ENCODE results near the gene RNF222.

RNF222 gene

DNA sequence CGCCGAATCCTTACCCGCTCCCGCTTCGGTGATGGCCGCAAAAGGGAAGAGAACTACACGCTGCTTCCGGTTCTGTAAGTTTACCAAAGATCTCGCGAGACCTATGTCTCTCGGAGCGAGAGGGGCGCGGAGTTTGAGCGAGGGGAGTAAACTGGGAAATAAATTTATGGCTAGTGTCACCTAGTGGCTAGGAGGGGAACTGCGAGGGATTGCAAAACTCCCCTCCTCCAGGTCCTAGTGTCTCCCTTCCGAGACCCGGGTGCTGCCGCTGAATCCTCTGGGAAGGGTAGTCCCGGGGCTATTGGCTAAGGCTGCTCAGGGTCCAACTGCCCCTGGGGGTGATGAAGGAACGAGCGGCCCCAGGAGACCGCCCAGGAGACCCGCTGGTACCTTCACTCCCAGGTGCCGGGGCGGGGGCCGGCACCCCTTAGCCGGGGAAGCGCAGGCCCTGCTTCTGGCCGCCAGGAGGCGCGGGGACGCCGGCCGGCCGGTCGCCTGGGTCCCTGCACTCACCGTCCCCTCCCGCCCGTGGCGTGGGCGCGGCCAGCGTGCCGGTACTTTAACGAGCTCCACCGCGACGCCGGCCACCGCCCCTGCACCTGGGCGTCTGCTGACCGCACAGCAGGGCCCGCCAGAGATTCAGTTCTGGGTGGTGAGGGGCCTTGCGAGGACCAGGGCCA lies 14.3 kb downstream of the RNF222 start, which contains the start of gene RPL26:
Gene RPL26, minus strand, starts transcription at position 51 of the 680 bp plus-strand sequence. CDS start 883 bp downstream, outside the sequence.
- no peaks in the 10 kb centered on the region for H3K27me3 ChIP-seq (ENCODE audit: insufficient read depth, low read length)
- no peaks in the 10 kb centered on the region for H4K20me1 ChIP-seq (ENCODE audit: insufficient read depth, low read length)
- TF ChIP-seq, protein P1, sequence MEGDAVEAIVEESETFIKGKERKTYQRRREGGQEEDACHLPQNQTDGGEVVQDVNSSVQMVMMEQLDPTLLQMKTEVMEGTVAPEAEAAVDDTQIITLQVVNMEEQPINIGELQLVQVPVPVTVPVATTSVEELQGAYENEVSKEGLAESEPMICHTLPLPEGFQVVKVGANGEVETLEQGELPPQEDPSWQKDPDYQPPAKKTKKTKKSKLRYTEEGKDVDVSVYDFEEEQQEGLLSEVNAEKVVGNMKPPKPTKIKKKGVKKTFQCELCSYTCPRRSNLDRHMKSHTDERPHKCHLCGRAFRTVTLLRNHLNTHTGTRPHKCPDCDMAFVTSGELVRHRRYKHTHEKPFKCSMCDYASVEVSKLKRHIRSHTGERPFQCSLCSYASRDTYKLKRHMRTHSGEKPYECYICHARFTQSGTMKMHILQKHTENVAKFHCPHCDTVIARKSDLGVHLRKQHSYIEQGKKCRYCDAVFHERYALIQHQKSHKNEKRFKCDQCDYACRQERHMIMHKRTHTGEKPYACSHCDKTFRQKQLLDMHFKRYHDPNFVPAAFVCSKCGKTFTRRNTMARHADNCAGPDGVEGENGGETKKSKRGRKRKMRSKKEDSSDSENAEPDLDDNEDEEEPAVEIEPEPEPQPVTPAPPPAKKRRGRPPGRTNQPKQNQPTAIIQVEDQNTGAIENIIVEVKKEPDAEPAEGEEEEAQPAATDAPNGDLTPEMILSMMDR (IDR thresholded peaks at IDR 0.05; ENCODE audit: low read length): peak; percentile 98
- TF ChIP-seq EZH2 (IDR thresholded peaks at IDR 0.05; ENCODE audit: borderline replicate concordance, low read length): no peak
- H3K4me2 ChIP-seq (ENCODE audit: low read length): peak within 1 kb of the TSS; percentile 87
- H3K9me2 ChIP-seq (ENCODE audit: low read depth, low read length): no peaks in the 10 kb centered on the region
- H3K9ac ChIP-seq (ENCODE audit: low read length): peak within 1 kb of the TSS; percentile 96
- peaks cover 19% of the 10 kb centered on the region for H3K79me2 ChIP-seq (ENCODE audit: insufficient read depth, low read length)
- no peaks in the 10 kb centered on the region for H3K9me3 ChIP-seq (ENCODE audit: low read length)
- peaks cover 40% of the 10 kb centered on the region for H3K4me1 ChIP-seq (ENCODE audit: insufficient read depth, low read length, severe bottlenecking)
- peaks cover 44% of the 10 kb centered on the region for H3K36me3 ChIP-seq (ENCODE audit: insufficient read depth, low read length)
- H3K27ac ChIP-seq (ENCODE audit: low read depth, low read length, poor library complexity, severe bottlenecking): peak within 1 kb of the TSS; percentile 65
- H3K4me3 ChIP-seq (ENCODE audit: low read depth, low read length, poor library complexity, severe bottlenecking): peak within 1 kb of the TSS; percentile 89
- H2AFZ ChIP-seq (ENCODE audit: low read length): peak within 1 kb of the TSS; percentile 68; the same call in 1 of the 2 replicates
- H3F3A ChIP-seq (ENCODE audit: insufficient read depth, low read length): 0 out of 2 replicates have a peak, but pooled peaks cover 8% of the 10 kb centered on the region

DNA sequence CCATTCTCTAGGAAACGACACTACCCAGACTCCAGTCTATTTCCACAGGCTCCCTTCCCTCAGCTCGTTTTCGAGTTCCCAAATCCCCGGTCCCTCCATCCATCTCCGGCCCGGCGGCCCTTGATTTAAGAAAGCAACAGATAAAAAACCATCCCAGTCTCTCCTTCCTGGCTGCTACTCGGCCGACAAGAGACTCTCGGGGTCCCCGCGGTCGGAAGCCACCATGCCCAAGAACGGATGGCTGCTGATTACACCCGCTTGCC lies 14.8 kb downstream of the RNF222 start:
- Histone ChIP-seq H3K9ac (ENCODE audit: low read length) (peak overlapping the region; percentile 91), H3K27me3 (ENCODE audit: insufficient read depth, low read length) (no peaks in the 10 kb centered on the region), H3F3A (ENCODE audit: insufficient read depth, low read length) (peaks cover 8% of the 10 kb centered on the region; the same call in 1 of the 2 replicates), H3K9me2 (ENCODE audit: low read depth, low read length) (no peaks in the 10 kb centered on the region), H2AFZ (ENCODE audit: low read length) (no peak overlapping the region), H3K79me2 (ENCODE audit: insufficient read depth, low read length) (peaks cover 19% of the 10 kb centered on the region), H3K4me1 (ENCODE audit: insufficient read depth, low read length, severe bottlenecking) (peaks cover 41% of the 10 kb centered on the region), H3K4me3 (ENCODE audit: low read depth, low read length, poor library complexity, severe bottlenecking) (peak overlapping the region; percentile 89), H4K20me1 (ENCODE audit: insufficient read depth, low read length) (no peaks in the 10 kb centered on the region), H3K36me3 (ENCODE audit: insufficient read depth, low read length) (peaks cover 49% of the 10 kb centered on the region), H3K9me3 (ENCODE audit: low read length) (no peaks in the 10 kb centered on the region), H3K4me2 (ENCODE audit: low read length) (peak overlapping the region; percentile 87), H3K27ac (ENCODE audit: low read depth, low read length, poor library complexity, severe bottlenecking) (peak overlapping the region; percentile 65)
- TF ChIP-seq, protein P1 (IDR thresholded peaks at IDR 0.05; ENCODE audit: low read length): no peak
- no peak for TF ChIP-seq EZH2 (IDR thresholded peaks at IDR 0.05; ENCODE audit: borderline replicate concordance, low read length)

DNA sequence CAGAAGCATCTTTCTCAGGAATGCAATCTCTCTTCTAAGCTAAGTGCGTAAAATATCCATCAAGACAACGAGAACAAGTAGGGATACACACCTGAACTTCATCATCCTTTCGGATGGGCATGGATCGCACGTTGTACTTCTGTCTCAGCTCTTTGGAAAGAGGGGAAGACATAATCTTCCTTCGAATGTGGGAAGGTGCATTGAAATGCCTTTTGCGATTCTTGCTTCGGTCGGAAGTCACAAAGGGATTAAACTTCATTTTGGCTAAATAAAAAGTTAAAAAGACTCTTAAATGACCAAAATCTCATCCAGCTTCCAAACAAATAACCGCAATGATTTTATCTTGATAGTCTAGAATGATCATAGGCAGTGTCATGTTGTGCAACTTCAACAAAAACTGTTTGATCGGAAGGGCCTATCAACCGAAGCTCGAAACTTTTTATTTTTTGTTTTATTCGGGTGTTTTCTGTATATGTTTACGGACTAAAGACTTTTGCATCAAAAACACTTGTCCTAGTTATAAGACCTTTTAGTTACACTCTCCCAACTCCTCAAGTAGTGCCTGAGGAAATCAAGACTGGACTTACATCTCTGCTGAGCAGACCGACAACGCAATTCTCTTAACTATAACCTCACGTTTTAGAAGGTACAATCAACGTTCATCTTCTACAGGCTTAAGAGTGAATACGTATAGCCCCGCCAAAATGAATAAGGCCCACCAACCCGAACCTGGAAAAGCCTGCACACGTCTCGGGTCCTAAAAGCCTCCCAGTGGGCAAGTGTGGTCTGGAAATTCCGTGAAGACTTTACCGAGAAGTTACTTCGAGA lies 15.4 kb downstream of the RNF222 start:
- H3K4me1 ChIP-seq (ENCODE audit: insufficient read depth, low read length, severe bottlenecking): peaks cover 46% of the 10 kb centered on the region
- peak overlapping the region; percentile 65 for H3K27ac ChIP-seq (ENCODE audit: low read depth, low read length, poor library complexity, severe bottlenecking)
- peak overlapping the region; percentile 91 for H3K9ac ChIP-seq (ENCODE audit: low read length)
- H3F3A ChIP-seq (ENCODE audit: insufficient read depth, low read length): peaks cover 13% of the 10 kb centered on the region
- H3K27me3 ChIP-seq (ENCODE audit: insufficient read depth, low read length): no peaks in the 10 kb centered on the region
- peaks cover 19% of the 10 kb centered on the region for H3K79me2 ChIP-seq (ENCODE audit: insufficient read depth, low read length)
- H2AFZ ChIP-seq (ENCODE audit: low read length): no peak overlapping the region
- H3K9me2 ChIP-seq (ENCODE audit: low read depth, low read length): no peaks in the 10 kb centered on the region
- no peaks in the 10 kb centered on the region for H3K9me3 ChIP-seq (ENCODE audit: low read length)
- no peaks in the 10 kb centered on the region for H4K20me1 ChIP-seq (ENCODE audit: insufficient read depth, low read length)
- H3K4me2 ChIP-seq (ENCODE audit: low read length): peak overlapping the region; percentile 87
- peak overlapping the region; percentile 89 for H3K4me3 ChIP-seq (ENCODE audit: low read depth, low read length, poor library complexity, severe bottlenecking)
- H3K36me3 ChIP-seq (ENCODE audit: insufficient read depth, low read length): peaks cover 54% of the 10 kb centered on the region
- TF ChIP-seq, protein P1 (IDR thresholded peaks at IDR 0.05; ENCODE audit: low read length): no peak
- TF ChIP-seq EZH2 (IDR thresholded peaks at IDR 0.05; ENCODE audit: borderline replicate concordance, low read length): no peak

Data from OCI-LY1 (cell line).